ENCODE measurements around the gene TTC7B. TPM values are rescaled to one million over a fixed set of nuclear protein-coding genes. Genes with fewer than 3 reads are reported as not detected.

The TTC7B gene
- total RNA-seq, 1 experiment from 2014 or later: 9.6 TPM

GRCh38 chr14:90488256-90488655, 328.0 kb downstream of the TTC7B start:
- no peaks in the 10 kb centered on the region for H3K27me3 Mint-ChIP-seq (ENCODE audit: unreplicated experiment)
- H3K36me3 Mint-ChIP-seq (ENCODE audit: insufficient read depth, unreplicated experiment): no peaks in the 10 kb centered on the region

DNA sequence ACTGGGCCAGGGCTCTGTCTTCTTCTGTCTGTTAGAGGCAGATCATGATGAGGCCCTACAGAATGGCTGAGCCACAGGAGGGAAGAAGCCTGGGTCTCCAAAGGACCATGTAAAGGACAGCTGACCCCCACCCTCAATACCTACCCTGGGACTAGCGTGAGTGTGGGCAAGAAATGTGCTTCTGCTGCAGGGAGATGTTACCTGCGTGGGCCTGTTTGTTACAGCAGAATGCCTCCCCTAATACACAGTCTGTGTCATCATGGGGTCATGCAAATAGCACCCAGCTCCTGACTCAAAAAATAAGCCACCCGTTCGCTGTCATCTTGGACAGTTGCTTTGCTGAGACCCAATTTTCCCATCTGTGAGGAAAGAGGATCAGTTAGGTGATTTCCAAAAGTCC, 328.8 kb downstream of the TTC7B start:
- Mint-ChIP-seq H3K9me3 (ENCODE audit: low read depth, unreplicated experiment) (no peaks in the 10 kb centered on the region), H3K27me3 (ENCODE audit: unreplicated experiment) (no peaks in the 10 kb centered on the region), H3K4me3 (ENCODE audit: low read depth, unreplicated experiment) (no peak overlapping the region), H3K27ac (ENCODE audit: unreplicated experiment) (no peak overlapping the region), H3K4me1 (ENCODE audit: low read depth, unreplicated experiment) (peaks cover 37% of the 10 kb centered on the region), H3K36me3 (ENCODE audit: insufficient read depth, unreplicated experiment) (no peaks in the 10 kb centered on the region)
- no TSS peak for BruUV-seq (replicated peaks)
- intact Hi-C loops (cut with micrococcal nuclease; ENCODE audit: unreplicated experiment): no loop called here
- no peak for TF ChIP-seq CTCF (IDR thresholded peaks at IDR 0.05; ENCODE audit: unreplicated experiment)
- no peak for DNase-seq
- CTCF ChIA-PET: no interaction called here

More at GRCh38 chr14:90488256-90488655, 328.0 kb downstream of the TTC7B start:
- no peak for TF ChIP-seq CTCF (IDR thresholded peaks at IDR 0.05; ENCODE audit: unreplicated experiment)
- intact Hi-C loops (cut with micrococcal nuclease; ENCODE audit: unreplicated experiment): no loop called here
- Mint-ChIP-seq H3K4me1 (ENCODE audit: low read depth, unreplicated experiment) (peaks cover 29% of the 10 kb centered on the region), H3K27ac (ENCODE audit: unreplicated experiment) (no peak overlapping the region), H3K4me3 (ENCODE audit: low read depth, unreplicated experiment) (no peak overlapping the region), H3K9me3 (ENCODE audit: low read depth, unreplicated experiment) (no peaks in the 10 kb centered on the region)
- no peak for DNase-seq
- no TSS peak for BruUV-seq (replicated peaks)
- CTCF ChIA-PET: interaction anchor here (0.6 kb wide), 1 partner anchor 68 kb away, joined by 3 read pairs; no protein-coding TSS in a partner anchor

DNA sequence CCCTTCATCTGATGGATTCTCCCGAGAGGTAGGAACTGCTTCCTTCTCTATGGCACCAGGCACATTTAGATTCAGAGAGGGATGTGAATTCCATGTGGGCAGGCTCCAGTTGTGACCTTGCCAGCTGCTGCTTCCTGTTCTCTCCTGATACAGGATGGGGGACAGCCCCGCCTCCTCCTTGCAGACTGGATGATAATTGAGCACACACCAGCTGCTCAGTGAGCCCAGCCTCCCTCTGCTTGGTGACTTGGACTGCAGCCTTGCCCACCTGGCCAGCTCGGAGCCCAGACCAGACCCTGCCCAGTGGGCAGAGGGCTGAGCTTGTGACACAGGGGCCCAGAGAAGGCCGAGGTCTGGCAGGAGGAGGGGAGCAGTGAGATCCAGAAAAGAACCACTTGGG, 329.2 kb downstream of the TTC7B start:
- Mint-ChIP-seq H3K4me3 (ENCODE audit: low read depth, unreplicated experiment) (no peak overlapping the region), H3K4me1 (ENCODE audit: low read depth, unreplicated experiment) (peaks cover 40% of the 10 kb centered on the region), H3K27me3 (ENCODE audit: unreplicated experiment) (no peaks in the 10 kb centered on the region), H3K9me3 (ENCODE audit: low read depth, unreplicated experiment) (no peaks in the 10 kb centered on the region), H3K27ac (ENCODE audit: unreplicated experiment) (no peak overlapping the region), H3K36me3 (ENCODE audit: insufficient read depth, unreplicated experiment) (no peaks in the 10 kb centered on the region)
- CTCF ChIA-PET: no interaction called here
- TF ChIP-seq CTCF (IDR thresholded peaks at IDR 0.05; ENCODE audit: unreplicated experiment): no peak
- intact Hi-C loops (cut with micrococcal nuclease; ENCODE audit: unreplicated experiment): no loop called here
- DNase-seq: no peak
- no TSS peak for BruUV-seq (replicated peaks)

DNA sequence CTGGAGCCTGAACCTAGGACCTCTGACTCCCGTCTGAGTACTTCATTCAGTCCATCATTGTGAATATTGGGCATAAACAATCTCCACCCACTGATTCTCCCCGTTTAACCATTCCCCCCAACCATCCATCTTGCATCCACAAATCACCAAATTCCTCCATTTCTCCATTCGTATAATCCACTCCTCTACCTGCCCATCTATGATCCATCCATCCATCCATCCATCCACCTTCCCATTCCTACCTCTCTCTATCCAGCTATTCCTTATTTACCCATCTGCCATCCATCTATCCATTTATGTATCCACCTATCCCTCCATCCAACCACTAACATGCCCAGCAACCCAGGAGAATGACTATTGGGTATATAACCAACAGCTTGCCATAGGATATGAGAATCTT, 331.9 kb downstream of the TTC7B start:
- no peaks in the 10 kb centered on the region for H3K36me3 Mint-ChIP-seq (ENCODE audit: insufficient read depth, unreplicated experiment)
- CTCF ChIA-PET: no interaction called here
- H3K4me1 Mint-ChIP-seq (ENCODE audit: low read depth, unreplicated experiment): peaks cover 27% of the 10 kb centered on the region
- no peaks in the 10 kb centered on the region for H3K27me3 Mint-ChIP-seq (ENCODE audit: unreplicated experiment)
- no TSS peak for BruUV-seq (replicated peaks)
- H3K27ac Mint-ChIP-seq (ENCODE audit: unreplicated experiment): peak overlapping the region; percentile 10
- no peak overlapping the region for H3K4me3 Mint-ChIP-seq (ENCODE audit: low read depth, unreplicated experiment)
- H3K9me3 Mint-ChIP-seq (ENCODE audit: low read depth, unreplicated experiment): no peaks in the 10 kb centered on the region
- no peak for TF ChIP-seq CTCF (IDR thresholded peaks at IDR 0.05; ENCODE audit: unreplicated experiment)
- no peak for DNase-seq
- intact Hi-C loops (cut with micrococcal nuclease; ENCODE audit: unreplicated experiment): no loop called here

Data from Calu3 (cell line).